SH-SY5Y (cell line): ENCODE measurements around the gene SDF2.

Experiments used
- GATA2 ChIP-seq: IDR thresholded peaks from 2 replicates; pipeline ENCODE4 v1.6.1; 2011; ENCODE audit warnings: mild to moderate bottlenecking, low read depth, low read length
- GATA3 ChIP-seq: IDR thresholded peaks from 2 replicates; pipeline ENCODE4 v1.6.1; 2011; ENCODE audit warnings: low read depth, mild to moderate bottlenecking, low read length, moderate library complexity

The SDF2 gene

DNA sequence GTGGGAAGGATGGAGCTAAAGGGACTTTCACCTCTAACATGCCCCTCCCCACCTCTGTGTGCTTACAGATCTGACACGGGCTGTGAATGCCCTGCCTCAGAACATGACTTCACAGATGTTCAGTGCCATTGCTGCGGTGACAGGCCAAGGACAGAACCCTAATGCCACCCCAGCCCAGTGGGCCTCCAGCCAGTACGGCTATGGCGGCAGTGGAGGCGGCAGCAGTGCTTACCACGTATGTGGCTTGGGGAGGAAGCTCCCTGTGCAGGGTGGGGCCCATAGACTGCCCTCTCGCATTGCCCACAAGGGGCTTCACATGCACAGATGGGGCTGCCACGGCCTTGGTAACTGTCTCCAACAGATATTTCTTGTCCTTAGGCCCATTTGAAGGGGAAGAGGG, 38.6 kb upstream of the SDF2 start:
- no peak for TF ChIP-seq GATA3
- no peak for TF ChIP-seq GATA2

DNA sequence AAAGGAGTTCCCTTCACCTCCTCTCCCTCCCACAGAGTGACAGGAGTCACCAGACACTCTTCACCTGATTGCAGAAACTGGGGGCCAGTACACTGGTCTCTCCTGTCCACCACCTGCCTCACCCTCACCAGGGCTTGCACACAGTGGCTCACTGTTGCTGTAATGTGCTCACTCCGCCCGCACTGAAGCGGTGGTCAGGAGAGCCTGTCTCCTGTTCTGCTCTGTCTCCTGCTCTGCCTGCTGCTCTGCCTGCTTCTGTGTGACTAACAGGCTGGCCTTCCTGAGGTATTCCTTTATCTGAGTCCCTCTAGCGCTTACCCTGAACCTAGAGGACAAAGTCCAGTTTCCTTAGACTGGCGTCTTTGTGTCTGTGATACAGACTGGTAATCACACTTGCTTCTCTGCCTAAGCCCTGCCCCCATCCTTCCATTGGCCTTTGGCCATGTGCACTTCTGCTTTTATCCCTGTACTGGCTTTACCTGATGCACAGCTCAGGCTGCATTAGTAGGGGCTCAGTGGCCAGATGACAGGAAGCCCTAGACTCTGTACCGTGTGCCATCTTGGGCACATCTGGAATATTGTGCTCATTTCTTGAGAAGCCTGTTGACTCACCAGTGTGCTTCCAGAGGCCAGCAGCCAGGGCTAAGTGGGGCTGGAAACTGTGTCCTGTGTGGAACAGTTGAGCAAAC, 36.7 kb upstream of the SDF2 start:
- TF ChIP-seq GATA2 (no peak), GATA3 (no peak)

DNA sequence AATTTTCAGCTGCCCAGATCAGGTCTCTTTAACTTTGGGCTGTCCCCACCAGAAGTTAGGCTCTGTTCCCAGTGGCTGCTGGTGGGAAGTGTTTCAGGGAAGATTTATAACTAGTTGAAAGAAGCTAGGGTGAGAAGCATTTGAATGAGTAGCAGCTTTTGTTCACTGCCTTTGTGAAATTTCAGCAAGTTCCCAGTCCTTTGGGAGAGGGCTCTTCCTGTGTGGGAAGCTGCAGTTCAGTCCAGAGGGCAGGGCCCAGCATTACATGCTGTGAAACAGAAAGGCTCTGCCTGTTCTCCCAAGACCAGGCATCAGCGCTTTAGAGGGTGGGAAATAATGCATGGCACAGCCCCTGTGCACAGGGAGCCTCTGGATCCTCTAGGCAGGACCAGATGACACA, 32.2 kb upstream of the SDF2 start:
- TF ChIP-seq GATA2 (no peak), GATA3 (no peak)

DNA sequence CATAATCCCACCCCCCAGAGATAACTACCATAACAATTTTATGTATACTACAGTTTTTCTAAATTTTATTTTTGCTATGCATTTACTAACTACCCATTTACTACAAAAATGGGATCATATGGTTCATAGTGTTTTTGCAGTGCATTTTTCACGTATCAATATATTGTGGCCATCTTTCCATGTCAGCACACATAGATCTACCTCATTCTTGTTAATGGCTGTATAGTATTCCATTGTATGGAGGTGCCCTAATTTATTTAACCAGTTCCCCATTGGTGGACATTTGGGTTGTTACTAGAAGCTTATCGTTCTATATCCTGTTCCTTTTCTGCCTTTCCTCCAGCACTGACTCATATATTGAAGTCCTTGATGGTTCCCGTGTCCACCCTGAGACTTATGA, 27.3 kb upstream of the SDF2 start:
- TF ChIP-seq GATA2 (no peak), GATA3 (no peak)

DNA sequence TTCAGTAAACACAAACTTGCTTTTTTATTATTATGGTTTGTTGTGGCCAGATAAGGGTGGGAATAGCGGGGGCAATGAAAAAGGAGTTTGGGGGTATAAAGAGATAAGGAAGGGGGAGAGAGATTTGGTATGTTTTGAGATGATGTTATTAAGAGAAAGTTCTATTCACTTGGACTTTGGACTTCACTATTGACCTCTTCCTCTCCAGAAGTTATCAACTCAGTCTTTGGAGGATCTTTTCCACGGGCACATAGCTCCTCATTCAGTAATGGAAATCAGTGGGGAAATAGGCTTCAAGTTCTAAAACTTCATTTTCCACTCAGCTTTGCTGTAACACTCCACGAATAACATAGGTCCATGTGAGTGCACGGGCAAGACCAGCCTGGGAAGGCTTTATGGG, 26.8 kb upstream of the SDF2 start:
- no peak for TF ChIP-seq GATA2
- TF ChIP-seq GATA3, result no peak

DNA sequence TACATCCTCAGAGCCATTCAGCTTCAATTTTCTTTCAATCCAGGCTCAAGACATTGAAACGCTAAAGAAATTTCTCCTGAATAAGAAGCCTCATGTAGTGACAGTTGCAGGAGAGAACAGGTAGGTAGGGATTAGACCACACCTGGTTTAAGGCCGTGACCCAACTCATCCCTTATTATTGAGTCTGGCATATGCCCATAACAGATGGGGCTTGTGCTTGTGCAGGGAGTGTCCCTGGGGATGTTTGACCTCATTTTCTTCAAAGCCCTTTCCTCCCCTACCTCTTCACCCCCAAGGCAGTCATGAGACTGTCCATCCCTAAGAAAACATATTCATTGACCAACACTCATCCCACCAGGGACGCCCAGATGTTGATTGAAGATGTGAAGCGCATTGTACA, 24.6 kb upstream of the SDF2 start:
- no peak for TF ChIP-seq GATA2
- TF ChIP-seq GATA3, result no peak

DNA sequence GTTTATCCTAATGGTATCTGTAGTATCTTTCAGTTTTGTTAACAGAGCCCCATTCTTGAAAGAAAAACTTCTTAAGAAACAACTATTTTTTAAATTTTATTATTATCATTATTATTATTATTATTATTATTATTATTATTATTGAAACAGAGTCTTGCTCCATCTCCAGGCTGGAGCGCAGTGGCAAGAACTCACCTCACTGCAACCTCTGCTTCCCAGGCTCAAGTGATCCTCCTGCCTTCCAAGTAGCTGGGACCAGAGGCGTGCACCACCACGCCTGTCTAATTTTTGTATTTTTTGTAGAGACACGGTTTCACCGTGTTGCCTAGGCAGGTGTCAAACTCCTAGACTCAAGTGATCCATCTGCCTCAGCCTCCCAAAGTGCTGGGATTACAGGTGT, 23.7 kb upstream of the SDF2 start:
- TF ChIP-seq GATA3, result no peak
- no peak for TF ChIP-seq GATA2

DNA sequence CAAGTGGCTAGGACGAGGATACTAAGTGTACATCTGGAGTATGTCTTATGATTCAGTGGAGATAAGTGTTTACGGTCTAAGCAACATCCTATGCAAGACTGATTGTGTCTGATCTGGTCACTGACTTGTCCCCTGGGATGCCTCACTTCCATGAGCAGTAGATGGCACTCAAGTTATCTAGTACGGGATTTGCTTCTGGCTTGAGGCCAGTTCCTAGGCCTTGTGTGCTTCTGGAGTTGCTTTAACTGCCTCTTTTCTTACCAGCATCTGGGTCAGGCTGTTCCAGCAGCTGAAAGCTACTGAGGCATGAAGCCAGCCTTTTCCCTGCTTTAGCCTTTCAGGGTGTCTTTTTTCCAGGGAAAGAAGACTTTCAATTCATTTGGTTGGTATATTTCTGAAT, 23.3 kb upstream of the SDF2 start:
- TF ChIP-seq GATA2 (no peak), GATA3 (no peak)

DNA sequence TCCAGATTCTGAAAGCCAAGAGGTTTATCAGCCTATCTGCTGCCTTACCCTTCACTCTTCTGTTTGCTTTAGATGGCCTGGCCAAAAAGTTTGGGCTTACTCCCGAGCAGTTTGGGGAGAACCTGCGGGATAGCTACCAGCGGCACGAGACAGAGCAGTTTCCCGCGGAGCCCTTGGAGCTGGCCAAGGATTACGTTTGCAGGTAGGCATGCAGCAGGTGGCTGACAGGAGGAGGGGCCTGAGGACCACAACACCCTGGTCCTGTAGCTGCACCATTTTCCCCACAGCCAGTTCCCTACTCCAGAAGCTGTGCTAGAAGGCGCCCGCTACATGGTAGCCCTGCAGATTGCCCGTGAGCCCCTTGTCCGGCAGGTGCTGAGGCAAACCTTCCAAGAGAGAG, 20.9 kb upstream of the SDF2 start:
- no peak for TF ChIP-seq GATA2
- no peak for TF ChIP-seq GATA3

DNA sequence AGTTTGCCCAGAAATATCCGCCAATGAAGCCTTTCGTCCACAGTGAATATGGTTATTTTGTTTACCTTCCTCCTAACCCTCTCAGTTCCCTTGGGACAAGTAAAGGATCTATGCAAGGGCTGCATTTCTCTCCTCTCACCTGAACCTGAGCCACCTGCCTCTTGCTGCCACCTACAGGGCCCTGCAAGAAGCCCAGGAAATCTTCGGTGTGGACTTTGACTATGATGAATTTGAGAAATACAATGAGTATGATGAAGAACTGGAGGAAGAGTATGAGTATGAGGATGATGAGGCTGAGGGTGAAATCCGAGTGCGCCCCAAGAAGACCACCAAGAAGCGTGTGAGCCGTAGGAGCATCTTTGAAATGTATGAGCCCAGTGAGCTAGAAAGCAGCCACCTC, 14.3 kb upstream of the SDF2 start:
- TF ChIP-seq GATA2 (no peak), GATA3 (no peak)

DNA sequence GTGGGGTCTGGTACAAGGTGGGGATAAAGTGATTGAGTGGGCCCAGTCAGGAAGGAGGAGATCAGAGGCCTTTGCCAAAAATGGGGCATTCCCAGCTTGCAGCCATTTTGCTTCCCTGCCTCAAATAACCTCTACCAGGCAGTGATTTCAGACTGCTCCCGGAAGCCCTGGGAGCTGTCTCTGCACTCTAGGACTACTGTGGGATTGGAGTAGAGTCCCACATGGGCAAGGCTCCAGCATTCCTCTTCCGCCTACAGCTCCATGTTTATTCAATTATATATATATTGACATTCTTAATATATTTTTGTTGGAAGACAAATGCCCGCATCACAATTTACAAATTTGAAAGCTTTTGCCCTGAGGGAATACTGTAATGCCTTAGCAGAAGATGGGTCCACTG, 13.8 kb upstream of the SDF2 start:
- TF ChIP-seq GATA2 (no peak), GATA3 (no peak)

DNA sequence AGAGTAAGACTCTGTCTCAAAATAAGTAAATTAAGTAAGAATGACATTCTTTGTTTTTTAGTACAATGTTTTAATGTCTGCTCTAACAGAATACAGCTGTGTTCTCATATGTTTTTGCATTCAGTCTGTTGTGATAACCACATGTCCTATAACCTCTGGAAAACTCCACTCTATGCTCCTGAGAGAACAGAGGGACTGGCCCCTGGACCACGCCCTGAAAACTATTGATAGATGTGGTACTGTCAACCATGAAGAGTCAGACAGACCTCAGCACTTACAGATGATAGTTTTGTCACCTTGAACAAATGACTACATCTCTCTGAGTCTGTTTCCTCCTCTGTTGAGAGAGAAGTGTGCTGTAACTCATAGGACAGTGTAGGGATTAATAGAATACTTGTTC, 8.2 kb upstream of the SDF2 start:
- TF ChIP-seq GATA3, result no peak
- TF ChIP-seq GATA2, result no peak

DNA sequence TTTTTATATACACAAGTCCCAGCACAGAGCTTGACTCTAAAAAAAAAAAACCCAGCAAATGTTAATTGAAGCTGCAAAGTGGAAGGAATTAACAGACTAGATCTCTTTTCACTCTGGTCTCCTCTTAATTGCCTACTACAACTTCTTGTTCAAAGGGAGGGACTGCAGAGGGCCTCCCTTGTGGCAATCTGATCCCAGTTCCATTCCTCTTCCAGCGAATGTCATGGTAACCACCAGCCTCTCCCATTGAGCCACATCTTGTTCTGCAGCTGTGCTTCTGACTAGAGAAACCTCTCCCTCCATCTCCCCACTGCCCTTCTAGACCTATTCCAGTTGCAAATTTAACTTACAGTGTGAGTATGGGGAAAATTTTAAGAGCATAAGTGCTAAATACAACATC, 6.2 kb upstream of the SDF2 start:
- TF ChIP-seq GATA2 (no peak), GATA3 (no peak)

DNA sequence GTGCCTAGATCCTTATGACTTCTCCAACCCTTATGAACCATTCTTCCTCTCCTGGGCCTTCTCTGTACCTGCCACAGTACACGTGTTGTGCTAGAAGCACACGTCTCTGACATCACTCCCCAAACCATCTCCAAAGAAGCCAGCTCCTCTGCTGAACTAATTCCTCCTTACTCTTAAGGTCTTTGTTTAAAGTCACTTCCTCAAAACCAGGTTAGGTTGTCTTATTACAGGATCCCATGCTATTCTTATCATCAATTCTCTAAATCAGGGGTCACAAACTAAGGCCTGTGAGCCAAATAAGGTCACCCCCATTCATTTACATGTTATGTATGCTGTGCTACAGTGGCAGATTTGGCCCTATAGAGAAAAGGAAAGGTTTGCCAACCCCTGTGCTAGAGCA, 4.3 kb upstream of the SDF2 start:
- TF ChIP-seq GATA2 (no peak), GATA3 (no peak)

DNA sequence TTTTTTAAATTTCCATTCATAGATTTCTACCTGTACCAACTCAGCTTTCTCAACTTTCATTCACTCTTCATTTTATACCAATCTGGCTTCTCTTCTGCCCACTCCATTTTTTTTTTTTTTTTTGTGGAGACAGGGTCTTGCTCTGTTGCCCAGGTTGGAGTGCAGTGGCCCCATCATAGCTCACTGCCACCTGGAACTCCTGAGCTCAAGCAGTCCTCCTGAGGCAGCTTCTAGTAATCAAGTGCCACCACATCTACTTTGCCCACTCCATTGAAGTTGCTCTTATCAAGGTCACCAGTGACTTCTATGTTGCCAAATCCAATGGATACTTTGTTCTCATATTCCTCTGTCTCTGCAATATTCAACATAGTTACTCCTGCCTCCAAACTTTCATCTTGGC, 2.0 kb upstream of the SDF2 start:
- TF ChIP-seq GATA3 (no peak), GATA2 (no peak)

DNA sequence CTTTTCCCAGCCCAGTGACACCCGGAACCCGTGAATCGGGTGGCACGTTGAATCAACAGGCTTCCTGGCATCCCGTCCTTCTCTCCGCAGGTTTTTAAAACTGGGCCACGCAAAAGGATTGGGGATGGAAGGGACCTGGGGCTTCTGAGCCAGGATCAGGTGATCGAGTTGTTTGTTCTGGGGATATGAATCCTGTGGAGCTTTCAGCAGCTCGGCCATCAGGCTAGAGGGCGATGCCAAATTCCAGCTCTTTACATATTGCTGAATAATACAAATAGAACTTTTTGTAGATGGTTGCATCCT, 772 bp upstream of the SDF2 start:
- no peak for TF ChIP-seq GATA3

DNA sequence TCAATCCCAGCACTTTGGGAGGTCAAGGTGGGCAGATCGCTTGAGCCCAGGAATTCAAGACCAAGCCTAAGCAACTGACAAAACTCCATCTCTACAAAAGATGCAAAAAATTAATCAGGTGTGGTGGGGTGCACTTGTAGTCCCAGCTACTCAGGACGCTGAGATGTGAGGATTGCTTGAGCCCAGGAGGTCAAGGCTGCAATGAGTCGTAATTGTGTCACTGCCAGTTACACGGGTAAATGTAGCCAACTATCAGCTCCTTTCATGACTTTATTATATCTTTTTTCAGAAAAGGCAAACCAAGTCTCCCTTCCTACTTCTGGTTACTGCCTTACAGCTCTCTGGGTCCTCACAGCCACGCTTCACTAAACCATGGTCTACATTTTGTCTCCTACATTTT, 4.0 kb downstream of the SDF2 start:
- no peak for TF ChIP-seq GATA2
- no peak for TF ChIP-seq GATA3

DNA sequence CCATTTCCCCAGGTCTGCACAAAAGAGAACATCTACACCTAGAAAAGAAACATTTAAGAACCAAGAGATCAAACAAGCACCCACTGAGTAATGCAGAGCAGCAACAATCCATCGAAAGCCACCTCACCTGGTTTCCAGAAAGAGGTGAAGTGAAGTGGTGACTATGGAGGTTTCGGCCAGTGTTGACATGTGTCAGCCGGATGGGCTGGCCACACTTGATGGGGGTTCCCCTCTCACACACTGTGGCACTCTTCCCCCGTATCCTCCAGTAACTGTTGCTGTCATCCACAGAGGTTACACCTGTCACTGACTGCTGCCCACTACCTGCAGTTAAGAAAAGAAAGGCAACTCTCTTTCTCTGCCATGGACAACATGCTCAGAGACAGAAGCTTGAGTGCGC, 6.5 kb downstream of the SDF2 start:
- TF ChIP-seq GATA3 (no peak), GATA2 (no peak)

DNA sequence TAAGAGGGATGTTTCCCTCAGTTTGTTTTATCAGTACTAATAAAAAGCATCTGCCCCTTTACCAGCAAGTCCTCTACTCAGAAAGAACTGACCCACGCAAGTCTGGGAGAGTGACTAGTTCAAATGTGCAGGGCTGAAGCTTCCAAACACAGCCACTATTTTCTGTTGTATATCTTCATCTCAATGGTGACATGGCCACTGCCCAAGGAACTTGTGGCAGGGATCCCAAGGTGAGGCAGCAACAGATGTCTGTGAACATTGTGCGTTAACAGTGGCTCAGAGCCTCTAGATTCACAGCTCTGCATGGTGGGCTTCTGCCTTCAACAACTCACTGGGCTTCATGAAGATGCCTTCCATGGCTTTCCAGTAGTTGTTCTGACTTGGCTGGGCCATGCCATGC, 13.0 kb downstream of the SDF2 start:
- TF ChIP-seq GATA2, result no peak
- no peak for TF ChIP-seq GATA3
